BJ (cell line): ENCODE measurements around the gene CAPN14. TPM values are rescaled to one million over a fixed set of nuclear protein-coding genes. Genes with fewer than 3 reads are reported as not detected.

ENCODE experiments used
- CTCF ChIA-PET: fragments of 350-600 bp; formaldehyde crosslinking; extraction: SDS; loops from one replicate; lab custom pipeline; 2021; ENCODE audit warnings: antibody characterized with exemption, inconsistent platforms; lab: Yijun Ruan, JAX
- POLR2A ChIA-PET: fragments of 300-600 bp; sonication (Branson Sonifier 250); formaldehyde crosslinking; extraction: SDS; loops from one replicate; lab custom pipeline; 2021; ENCODE audit warnings: antibody characterized with exemption; lab: Charles Lee
- DNase-seq: peaks from one replicate; pipeline ENCODE4 v3.0.0-alpha.2; 2011; ENCODE audit warnings: low read depth
- H3K27me3 ChIP-seq: 2 replicates; pipeline ENCODE4 v1.6.0; 2011; ENCODE audit warnings: low read length; ENCODE audit not compliant: control insufficient read depth, insufficient read depth
- H3K36me3 ChIP-seq: 2 replicates; pipeline ENCODE4 v1.5.1; 2011; ENCODE audit warnings: low read length; ENCODE audit not compliant: control insufficient read depth, insufficient read depth
- H3K4me3 ChIP-seq: 2 replicates; pipeline ENCODE4 v1.5.1; 2011; ENCODE audit warnings: low read depth, mild to moderate bottlenecking, control low read depth, low read length
- polyA plus RNA-seq: library from polyadenylated mRNA; depleted of rRNA; stranded (reverse); fragments of >200 nt; gene quantifications from 2 replicates; pipeline ENCODE4 v1.2.3, GENCODE V29; 2011
- TF ChIP-seq, protein P1 (sequence below): IDR thresholded peaks from 2 replicates; pipeline ENCODE4 v1.5.1; 2011; ENCODE audit warnings: low read depth, mild to moderate bottlenecking, control low read depth, inconsistent platforms, low read length, moderate library complexity; ENCODE audit not compliant: insufficient read depth

Gene CAPN14
- polyA plus RNA-seq, 1 experiment: 0.10 TPM

GRCh38 chr2:31200972-31201371 lies 16.3 kb downstream of the CAPN14 start:
- H3K36me3 ChIP-seq: no peaks in the 10 kb centered on the region
- ChIA-PET POLR2A (no interaction called here), CTCF (interaction anchor here (1.5 kb wide), 1 partner anchor 11 kb away, joined by 6 read pairs; no protein-coding TSS in a partner anchor)
- peaks cover 2% of the 10 kb centered on the region; the same call in 1 of the 2 replicates for H3K27me3 ChIP-seq
- DNase-seq: no peak
- H3K4me3 ChIP-seq: no peak overlapping the region
- TF ChIP-seq, protein P1, sequence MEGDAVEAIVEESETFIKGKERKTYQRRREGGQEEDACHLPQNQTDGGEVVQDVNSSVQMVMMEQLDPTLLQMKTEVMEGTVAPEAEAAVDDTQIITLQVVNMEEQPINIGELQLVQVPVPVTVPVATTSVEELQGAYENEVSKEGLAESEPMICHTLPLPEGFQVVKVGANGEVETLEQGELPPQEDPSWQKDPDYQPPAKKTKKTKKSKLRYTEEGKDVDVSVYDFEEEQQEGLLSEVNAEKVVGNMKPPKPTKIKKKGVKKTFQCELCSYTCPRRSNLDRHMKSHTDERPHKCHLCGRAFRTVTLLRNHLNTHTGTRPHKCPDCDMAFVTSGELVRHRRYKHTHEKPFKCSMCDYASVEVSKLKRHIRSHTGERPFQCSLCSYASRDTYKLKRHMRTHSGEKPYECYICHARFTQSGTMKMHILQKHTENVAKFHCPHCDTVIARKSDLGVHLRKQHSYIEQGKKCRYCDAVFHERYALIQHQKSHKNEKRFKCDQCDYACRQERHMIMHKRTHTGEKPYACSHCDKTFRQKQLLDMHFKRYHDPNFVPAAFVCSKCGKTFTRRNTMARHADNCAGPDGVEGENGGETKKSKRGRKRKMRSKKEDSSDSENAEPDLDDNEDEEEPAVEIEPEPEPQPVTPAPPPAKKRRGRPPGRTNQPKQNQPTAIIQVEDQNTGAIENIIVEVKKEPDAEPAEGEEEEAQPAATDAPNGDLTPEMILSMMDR: no peak

DNA sequence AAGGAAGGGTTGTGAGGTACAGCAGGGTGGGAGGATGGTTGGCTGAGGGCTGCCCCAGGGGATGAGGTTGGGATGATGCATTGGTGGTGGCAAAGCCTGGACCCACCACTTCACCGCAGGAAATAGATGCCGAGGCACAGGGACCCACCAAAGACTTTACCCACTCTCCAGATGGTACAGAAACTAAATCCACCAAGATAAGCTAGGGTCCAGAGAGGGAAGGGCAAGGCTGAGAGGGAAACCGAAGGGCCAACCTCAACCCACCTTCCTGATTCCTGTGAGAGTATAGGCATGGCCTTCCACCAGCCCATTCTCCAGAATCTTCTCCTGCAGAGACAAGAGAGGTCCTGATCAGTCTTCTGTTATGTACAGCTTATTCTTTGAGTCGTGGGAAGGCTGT lies 18.1 kb downstream of the CAPN14 start:
- Histone ChIP-seq H3K36me3 (no peaks in the 10 kb centered on the region), H3K27me3 (peaks cover 2% of the 10 kb centered on the region; the same call in 1 of the 2 replicates), H3K4me3 (no peak overlapping the region)
- ChIA-PET CTCF (interaction anchor here (0.7 kb wide), 1 partner anchor 29 kb away, joined by 3 read pairs; no protein-coding TSS in a partner anchor), POLR2A (no interaction called here)
- DNase-seq: no peak
- TF ChIP-seq, protein P1: no peak

DNA sequence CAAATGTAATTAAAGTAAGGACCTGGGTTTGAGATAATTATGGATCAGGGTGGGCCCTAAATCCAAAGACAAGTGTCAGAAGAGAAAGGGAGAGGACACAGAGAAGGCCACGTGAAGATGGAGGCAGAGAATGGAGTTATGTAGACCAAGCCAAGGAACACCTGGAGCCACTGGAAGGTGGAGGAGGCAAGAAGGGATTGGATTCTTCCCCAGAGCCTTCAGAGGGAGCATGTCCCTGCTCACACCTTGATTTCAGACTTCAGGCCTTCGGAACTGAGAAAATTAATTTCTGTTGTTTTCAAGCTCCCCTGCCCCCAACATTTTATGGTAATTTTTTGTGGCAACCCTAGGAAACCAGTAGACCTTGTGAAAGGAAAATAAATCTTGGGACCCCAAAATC lies 19.6 kb downstream of the CAPN14 start:
- CTCF ChIA-PET: no interaction called here
- POLR2A ChIA-PET: no interaction called here

GRCh38 chr2:31197166-31197565 lies 20.1 kb downstream of the CAPN14 start:
- TF ChIP-seq, protein P1: no peak
- Histone ChIP-seq H3K27me3 (peaks cover 2% of the 10 kb centered on the region; the same call in 1 of the 2 replicates), H3K36me3 (no peaks in the 10 kb centered on the region), H3K4me3 (no peak overlapping the region)
- no peak for DNase-seq
- POLR2A ChIA-PET: no interaction called here
- CTCF ChIA-PET: no interaction called here

More for the DNA sequence above, 19.6 kb downstream of the CAPN14 start:
- Histone ChIP-seq H3K4me3 (no peak overlapping the region), H3K36me3 (no peaks in the 10 kb centered on the region), H3K27me3 (peaks cover 2% of the 10 kb centered on the region; the same call in 1 of the 2 replicates)
- no peak for DNase-seq
- TF ChIP-seq, protein P1: no peak

- no peaks in the 10 kb centered on the region for H3K36me3 ChIP-seq
- TF ChIP-seq, protein P1: no peak
- ChIA-PET CTCF (no interaction called here), POLR2A (no interaction called here)
- peaks cover 2% of the 10 kb centered on the region; the same call in 1 of the 2 replicates for H3K27me3 ChIP-seq
- no peak overlapping the region for H3K4me3 ChIP-seq
- DNase-seq: no peak
These were observed 20.7 kb downstream of the CAPN14 start for GRCh38 chr2:31196622-31197021.
